Colonic mucosa (tissue), 4 donors: ENCODE measurements around the gene TES. TPM values are rescaled to one million over a fixed set of nuclear protein-coding genes. Genes with fewer than 3 reads are reported as not detected.
"Not testable (repeated sequence)": the region's sequence is repeated elsewhere in the genome, so short reads cannot be mapped to it uniquely, and the experiment has no call there.

Source experiments
- DNase-seq: peaks from one replicate; pipeline ENCODE4 v3.0.0-alpha.2; 2020
- H3K27ac ChIP-seq: fragments of 200-600 bp; one replicate; pipeline ENCODE4 v1.8.0; 2021
- H3K27me3 ChIP-seq: fragments of 200-600 bp; one replicate; pipeline ENCODE4 v1.8.0; 2021
- H3K36me3 ChIP-seq: fragments of 200-600 bp; one replicate; pipeline ENCODE4 v1.8.0; 2021
- H3K4me1 ChIP-seq: fragments of 200-600 bp; one replicate; pipeline ENCODE4 v1.8.0; 2021; ENCODE audit warnings: mild to moderate bottlenecking
- H3K4me3 ChIP-seq: fragments of 200-600 bp; one replicate; pipeline ENCODE4 v1.8.0; 2021
- H3K9ac ChIP-seq, 2 donors: one replicate each; pipeline ENCODE4 v1.7.0; 2013; ENCODE audit warnings: control low read depth in 2 of 2, low read depth in 2 of 2, low read length in 2 of 2
- H3K9me3 ChIP-seq: fragments of 200-600 bp; one replicate; pipeline ENCODE4 v1.8.0; 2021
- intact Hi-C: fragments of 100-400 bp; cut with DNase I; formaldehyde crosslinking; loops from one replicate; pipeline ENCODE4 v1.14.1; 2022
- total RNA-seq, 2 donors: library from RNA; stranded (reverse); fragmentation: NEBNext Ultra II Directional in 1 of 2; extraction: Animal tissue kit (Norgen Biotek cat#: 25700) in 1 of 2; gene quantifications; one replicate each; pipeline ENCODE4 v1.2.1, GENCODE V29; 2021
- TF ChIP-seq, protein P1 (sequence below): fragments of 200-600 bp; IDR thresholded peaks from one replicate; pipeline ENCODE4 v1.8.0; 2022; ENCODE audit warnings: antibody characterized with exemption, mild to moderate bottlenecking
- donor health status: healthy.
- donor health status: DM: no; HTN: no; CAD: no.
- donor health status: DM: no; HTN: no; CAD: no.

The TES gene
- total RNA-seq, 2 donors from 2014 or later = 75.1 to 142 TPM

DNA sequence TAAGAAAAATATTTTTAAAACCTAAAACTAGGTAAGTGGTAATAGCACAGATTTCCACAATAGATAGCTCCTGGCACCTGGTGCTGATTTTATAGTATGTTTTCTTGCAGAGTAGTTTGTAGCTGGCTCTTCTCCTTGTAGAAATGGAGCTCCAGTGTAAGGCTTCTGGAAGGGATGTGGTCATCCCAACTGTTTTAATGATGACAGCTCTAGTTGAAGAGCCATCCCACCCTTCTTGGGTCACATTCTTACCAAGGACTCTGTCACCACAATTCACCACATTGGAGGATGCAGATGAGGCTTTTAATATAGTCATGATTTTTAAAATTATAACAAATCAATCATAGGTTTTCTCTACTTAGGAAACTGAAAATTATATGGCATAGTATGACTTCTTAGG is 31.0 kb downstream of the TES start:
- H3K36me3 ChIP-seq = no peaks in the 10 kb centered on the region
- TF ChIP-seq, protein P1, sequence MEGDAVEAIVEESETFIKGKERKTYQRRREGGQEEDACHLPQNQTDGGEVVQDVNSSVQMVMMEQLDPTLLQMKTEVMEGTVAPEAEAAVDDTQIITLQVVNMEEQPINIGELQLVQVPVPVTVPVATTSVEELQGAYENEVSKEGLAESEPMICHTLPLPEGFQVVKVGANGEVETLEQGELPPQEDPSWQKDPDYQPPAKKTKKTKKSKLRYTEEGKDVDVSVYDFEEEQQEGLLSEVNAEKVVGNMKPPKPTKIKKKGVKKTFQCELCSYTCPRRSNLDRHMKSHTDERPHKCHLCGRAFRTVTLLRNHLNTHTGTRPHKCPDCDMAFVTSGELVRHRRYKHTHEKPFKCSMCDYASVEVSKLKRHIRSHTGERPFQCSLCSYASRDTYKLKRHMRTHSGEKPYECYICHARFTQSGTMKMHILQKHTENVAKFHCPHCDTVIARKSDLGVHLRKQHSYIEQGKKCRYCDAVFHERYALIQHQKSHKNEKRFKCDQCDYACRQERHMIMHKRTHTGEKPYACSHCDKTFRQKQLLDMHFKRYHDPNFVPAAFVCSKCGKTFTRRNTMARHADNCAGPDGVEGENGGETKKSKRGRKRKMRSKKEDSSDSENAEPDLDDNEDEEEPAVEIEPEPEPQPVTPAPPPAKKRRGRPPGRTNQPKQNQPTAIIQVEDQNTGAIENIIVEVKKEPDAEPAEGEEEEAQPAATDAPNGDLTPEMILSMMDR = no peak
- H3K4me1 ChIP-seq = no peaks in the 10 kb centered on the region
- no peak overlapping the region for H3K4me3 ChIP-seq
- no peak overlapping the region for H3K27ac ChIP-seq
- intact Hi-C loops = no loop called here
- H3K27me3 ChIP-seq = no peaks in the 10 kb centered on the region
- no peaks in the 10 kb centered on the region for H3K9me3 ChIP-seq
- no peak overlapping the region for H3K9ac ChIP-seq
- DNase-seq = no peak

DNA sequence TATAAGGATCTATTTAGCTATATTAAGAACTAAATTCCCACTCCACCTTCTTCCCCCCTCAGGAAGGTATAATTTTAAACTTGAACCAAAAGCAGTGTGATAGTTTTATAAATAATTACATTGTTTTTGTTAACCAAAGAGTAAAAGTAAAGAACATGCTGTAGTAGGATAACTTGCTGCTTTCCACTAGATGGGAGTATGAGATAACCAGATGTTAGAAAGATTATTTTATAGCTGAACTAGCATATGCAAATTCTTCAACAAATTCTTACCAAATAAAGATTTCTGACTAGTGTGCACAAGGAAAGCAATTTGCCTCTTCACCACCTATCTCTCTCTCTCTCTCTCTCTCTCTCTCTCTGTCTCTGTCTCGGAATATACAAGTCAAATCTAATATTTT is 31.8 kb downstream of the TES start:
- Histone ChIP-seq H3K27ac (no peak overlapping the region), H3K9me3 (no peaks in the 10 kb centered on the region), H3K36me3 (no peaks in the 10 kb centered on the region), H3K4me3 (no peak overlapping the region), H3K4me1 (no peaks in the 10 kb centered on the region), H3K27me3 (no peaks in the 10 kb centered on the region), H3K9ac (no peak overlapping the region)
- intact Hi-C loops = no loop called here
- TF ChIP-seq, protein P1 = no peak
- no peak for DNase-seq

DNA sequence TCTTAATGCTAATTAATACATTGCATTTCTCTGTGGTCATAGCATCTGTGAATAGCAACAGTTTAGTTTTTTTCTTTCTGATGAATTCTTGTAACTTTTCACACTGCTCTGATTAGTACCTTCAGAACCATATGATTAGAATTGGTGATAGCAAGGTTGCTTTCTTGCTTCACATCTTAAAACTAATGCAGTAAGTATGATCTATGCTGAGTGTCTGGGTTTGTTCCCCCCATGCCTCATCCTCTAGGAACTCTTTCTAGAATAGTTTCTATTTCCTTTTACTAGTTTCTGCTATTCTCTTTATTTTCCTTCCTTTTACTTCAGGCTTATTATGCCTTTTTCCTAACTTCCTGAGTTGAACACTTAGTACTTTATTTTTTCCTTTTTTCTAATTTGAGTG is 32.4 kb downstream of the TES start:
- DNase-seq = no peak
- Histone ChIP-seq H3K4me3 (no peak overlapping the region), H3K36me3 (no peaks in the 10 kb centered on the region), H3K9ac (no peak overlapping the region), H3K27ac (no peak overlapping the region), H3K27me3 (no peaks in the 10 kb centered on the region), H3K4me1 (no peaks in the 10 kb centered on the region), H3K9me3 (no peaks in the 10 kb centered on the region)
- intact Hi-C loops = no loop called here
- TF ChIP-seq, protein P1 = no peak

DNA sequence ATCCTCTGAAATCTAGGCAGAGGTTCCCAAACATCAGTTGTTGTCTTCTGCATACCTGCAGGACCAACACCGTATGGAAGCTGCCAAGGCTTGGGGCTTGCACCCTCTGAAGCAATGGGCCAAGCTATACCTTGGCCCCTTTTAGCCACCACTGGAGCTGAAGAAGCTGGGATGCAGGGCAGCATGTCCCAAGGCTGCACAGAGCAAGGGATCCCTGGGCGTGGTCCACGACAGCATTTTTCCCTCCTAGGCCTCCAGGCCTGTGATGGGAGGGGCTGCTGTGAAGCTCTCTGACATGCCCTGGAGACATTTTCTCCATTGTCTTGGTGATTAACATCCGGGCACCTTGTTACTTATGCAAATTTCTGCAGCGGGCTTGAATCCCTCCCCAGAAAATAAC is 34.5 kb downstream of the TES start:
- H3K4me1 ChIP-seq, H3K9me3 ChIP-seq, H3K4me3 ChIP-seq, DNase-seq, H3K27ac ChIP-seq, H3K27me3 ChIP-seq, H3K36me3 ChIP-seq, intact Hi-C loops, H3K9ac ChIP-seq: not testable (repeated sequence)

DNA sequence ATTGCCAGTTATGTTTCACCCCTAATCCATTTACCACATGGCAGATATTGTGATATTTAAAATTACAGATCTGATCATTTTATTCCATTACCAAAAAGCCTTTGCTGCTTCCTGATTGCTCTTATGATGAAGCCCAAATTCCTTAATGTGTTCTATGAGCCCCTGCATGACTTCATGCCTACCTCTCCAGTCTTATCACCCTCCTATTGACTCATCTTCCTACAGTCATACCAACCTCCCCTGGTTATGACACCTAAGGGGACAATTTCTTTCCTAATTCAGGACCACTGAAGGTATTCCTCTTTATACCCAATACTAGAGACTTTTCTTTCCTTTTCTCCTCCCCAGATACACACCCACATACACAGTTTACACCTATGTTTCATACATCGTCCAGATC is 36.0 kb downstream of the TES start:
- no peak for DNase-seq
- H3K27ac ChIP-seq = no peak overlapping the region
- H3K9ac ChIP-seq = no peak overlapping the region
- H3K9me3 ChIP-seq = no peaks in the 10 kb centered on the region
- H3K4me1 ChIP-seq = no peaks in the 10 kb centered on the region
- peaks cover 5% of the 10 kb centered on the region for H3K36me3 ChIP-seq
- TF ChIP-seq, protein P1 = no peak
- H3K4me3 ChIP-seq = no peak overlapping the region
- intact Hi-C loops = no loop called here
- H3K27me3 ChIP-seq = no peaks in the 10 kb centered on the region

DNA sequence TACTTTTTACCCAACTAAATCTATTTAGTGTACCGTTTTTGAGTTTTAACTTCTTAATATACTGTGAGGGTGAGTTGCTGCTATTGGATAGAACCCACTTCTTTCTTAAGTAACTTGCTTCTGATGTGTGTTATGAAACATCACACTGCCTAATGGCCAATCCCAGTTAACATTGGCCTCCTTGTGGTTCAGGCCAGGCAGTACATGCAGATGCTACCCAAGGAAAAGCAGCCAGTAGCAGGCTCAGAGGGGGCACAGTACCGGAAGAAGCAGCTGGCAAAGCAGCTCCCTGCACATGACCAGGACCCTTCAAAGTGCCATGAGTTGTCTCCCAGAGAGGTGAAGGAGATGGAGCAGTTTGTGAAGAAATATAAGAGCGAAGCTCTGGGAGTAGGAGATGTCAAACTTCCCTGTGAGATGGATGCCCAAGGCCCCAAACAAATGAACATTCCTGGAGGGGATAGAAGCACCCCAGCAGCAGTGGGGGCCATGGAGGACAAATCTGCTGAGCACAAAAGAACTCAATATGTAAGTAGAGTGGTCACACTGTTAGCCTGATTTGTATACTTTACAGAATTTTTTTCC is 39.7 kb downstream of the TES start:
- Histone ChIP-seq H3K9me3 (no peaks in the 10 kb centered on the region), H3K4me3 (no peak overlapping the region), H3K27ac (no peak overlapping the region), H3K36me3 (peaks cover 5% of the 10 kb centered on the region), H3K9ac (no peak overlapping the region), H3K4me1 (no peaks in the 10 kb centered on the region), H3K27me3 (no peaks in the 10 kb centered on the region)
- TF ChIP-seq, protein P1 = no peak
- intact Hi-C loops = no loop called here
- DNase-seq = no peak
